MM.1S (cell line): Measurements from ENCODE around the gene KSR2.

Experiments used
- CTCF ChIP-seq: fragments of 300-600 bp; sonication (generic); IDR thresholded peaks from 2 replicates; pipeline ENCODE4 v1.5.1; 2016; ENCODE audit warnings: antibody characterized with exemption, low read length, mixed read lengths
- EZH2 ChIP-seq: fragments of 300-600 bp; sonication (generic); optimal IDR thresholded peaks from 2 replicates; pipeline ENCODE3; 2017; ENCODE audit warnings: low read depth, mild to moderate bottlenecking, antibody characterized with exemption, low read length, mixed read lengths

- no peak for TF ChIP-seq CTCF
- TF ChIP-seq EZH2 = no peak
These were observed 92.4 kb downstream of the KSR2 start for GRCh38 chr12:117876436-117876816.
